Uterus (tissue), 4 donors: ENCODE measurements around the gene PRKAG2. TPM values are rescaled to one million over a fixed set of nuclear protein-coding genes. Genes with fewer than 3 reads are reported as not detected.

Experiments used
- DNase-seq, 2 donors: peaks; one replicate each; pipeline ENCODE4 v3.0.0-alpha.2; 2019 to 2020
- H3K27ac ChIP-seq, 2 donors: fragments of 200-600 bp; sonication (generic); 1 replicate in 1 of 2; 2 replicates in 1 of 2; pipeline ENCODE4 v1.5.1; 2016 to 2018
- H3K27me3 ChIP-seq, 2 donors: fragments of 200-600 bp; sonication (generic); one replicate each; pipeline ENCODE4 v1.5.1; 2018 to 2019; ENCODE audit warnings: control low read depth in 1 of 2
- H3K36me3 ChIP-seq, 2 donors: fragments of 200-600 bp; sonication (generic); one replicate each; pipeline ENCODE4 v1.5.1; 2019; ENCODE audit warnings: control low read depth in 1 of 2
- H3K4me1 ChIP-seq, 2 donors: fragments of 200-600 bp; sonication (generic); one replicate each; pipeline ENCODE4 v1.5.1; 2018 to 2019; ENCODE audit warnings: control low read depth in 1 of 2
- H3K4me3 ChIP-seq, 2 donors: fragments of 200-600 bp; sonication (generic); 1 replicate in 1 of 2; 2 replicates in 1 of 2; pipeline ENCODE4 v1.5.1; 2018 to 2019; ENCODE audit warnings: mild to moderate bottlenecking in 1 of 2
- H3K9me3 ChIP-seq, 2 donors: fragments of 200-600 bp; sonication (generic); one replicate each; pipeline ENCODE4 v1.5.1; 2019; ENCODE audit warnings: control low read depth in 1 of 2
- POLR2A ChIP-seq, 2 donors: fragments of 450-650 bp; IDR thresholded peaks; one replicate each; pipeline ENCODE4 v1.6.1; 2016; ENCODE audit warnings: antibody characterized with exemption in 2 of 2, mild to moderate bottlenecking in 1 of 2, moderate library complexity in 1 of 2
- intact Hi-C: fragments of 100-400 bp; cut with DNase I; formaldehyde crosslinking; loops from one replicate; pipeline ENCODE4 v1.15.1; 2023; ENCODE audit warnings: low total_unique reads
- total RNA-seq, 4 donors: library from RNA; depleted of rRNA in 3 of 4; stranded (reverse); fragments of >200 nt in 3 of 4; gene quantifications; one replicate each; pipeline versions ENCODE4 v1.1.0 to v1.2.4, GENCODE V29; 2014 to 2023
- TF ChIP-seq, protein P1 (sequence below), 4 experiments: fragments of 200-600 bp in 2 of 4; fragments of 450-650 bp in 2 of 4; sonication (generic) in 2 of 4; IDR thresholded peaks; one replicate each; pipeline ENCODE4 v1.5.1; 2016 to 2019; ENCODE audit warnings: antibody characterized with exemption in 4 of 4, mild to moderate bottlenecking in 2 of 4, moderate library complexity in 1 of 4
- donor health status: DM: yes; HTN: yes; CAD: no.

Gene PRKAG2
- total RNA-seq, 4 donors from 2014 or later, result 15.1 to 66.2 (median 33.6) TPM

GRCh38 chr7:151549083-151549482 lies 327.8 kb downstream of the PRKAG2 start:
- Histone ChIP-seq H3K27me3 (no peaks in the 10 kb centered on the region), H3K36me3 (no peaks in the 10 kb centered on the region), H3K4me3 (no peak overlapping the region), H3K4me1 (no peaks in the 10 kb centered on the region), H3K9me3 (no peaks in the 10 kb centered on the region), H3K27ac (no peak overlapping the region)
- no peak for DNase-seq
- intact Hi-C loops, result no loop called here
- no peak for TF ChIP-seq POLR2A (IDR thresholded peaks at IDR 0.05)
- TF ChIP-seq, protein P1, sequence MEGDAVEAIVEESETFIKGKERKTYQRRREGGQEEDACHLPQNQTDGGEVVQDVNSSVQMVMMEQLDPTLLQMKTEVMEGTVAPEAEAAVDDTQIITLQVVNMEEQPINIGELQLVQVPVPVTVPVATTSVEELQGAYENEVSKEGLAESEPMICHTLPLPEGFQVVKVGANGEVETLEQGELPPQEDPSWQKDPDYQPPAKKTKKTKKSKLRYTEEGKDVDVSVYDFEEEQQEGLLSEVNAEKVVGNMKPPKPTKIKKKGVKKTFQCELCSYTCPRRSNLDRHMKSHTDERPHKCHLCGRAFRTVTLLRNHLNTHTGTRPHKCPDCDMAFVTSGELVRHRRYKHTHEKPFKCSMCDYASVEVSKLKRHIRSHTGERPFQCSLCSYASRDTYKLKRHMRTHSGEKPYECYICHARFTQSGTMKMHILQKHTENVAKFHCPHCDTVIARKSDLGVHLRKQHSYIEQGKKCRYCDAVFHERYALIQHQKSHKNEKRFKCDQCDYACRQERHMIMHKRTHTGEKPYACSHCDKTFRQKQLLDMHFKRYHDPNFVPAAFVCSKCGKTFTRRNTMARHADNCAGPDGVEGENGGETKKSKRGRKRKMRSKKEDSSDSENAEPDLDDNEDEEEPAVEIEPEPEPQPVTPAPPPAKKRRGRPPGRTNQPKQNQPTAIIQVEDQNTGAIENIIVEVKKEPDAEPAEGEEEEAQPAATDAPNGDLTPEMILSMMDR (IDR thresholded peaks at IDR 0.05), result no peak

GRCh38 chr7:151544183-151544582 lies 332.7 kb downstream of the PRKAG2 start:
- intact Hi-C loops, result no loop called here
- no peak overlapping the region for H3K4me3 ChIP-seq
- TF ChIP-seq, protein P1 (IDR thresholded peaks at IDR 0.05), result no peak
- no peak for TF ChIP-seq POLR2A (IDR thresholded peaks at IDR 0.05)

DNA sequence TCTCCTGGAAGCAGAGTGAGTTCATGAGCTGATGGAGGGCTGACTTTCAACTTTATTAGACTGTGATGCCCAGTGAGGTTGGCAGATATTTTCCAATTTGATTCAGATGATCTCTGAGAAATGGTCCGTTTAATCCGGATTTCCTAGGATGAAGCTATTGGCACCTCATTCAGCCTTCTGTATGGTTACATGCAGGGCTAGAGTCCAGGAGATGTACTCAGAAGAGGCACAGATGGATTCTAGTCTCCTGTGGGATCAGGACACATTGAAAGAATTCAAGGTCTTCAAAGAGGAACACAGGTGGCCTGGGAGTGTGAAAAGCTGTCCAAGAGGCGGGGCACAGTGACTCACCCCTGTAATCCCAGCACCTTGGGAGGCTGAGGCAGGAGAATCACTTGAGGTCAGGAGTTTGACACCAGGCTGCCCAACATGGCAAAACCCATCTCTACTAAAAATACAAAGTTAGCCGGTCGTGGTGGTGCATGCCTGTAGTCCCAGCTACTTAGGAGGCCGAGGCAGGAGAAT lies 334.2 kb downstream of the PRKAG2 start:
- intact Hi-C loops, result no loop called here
- DNase-seq, result no peak
- no peaks in the 10 kb centered on the region for H3K9me3 ChIP-seq
- no peak overlapping the region for H3K27ac ChIP-seq
- TF ChIP-seq POLR2A (IDR thresholded peaks at IDR 0.05), result no peak
- TF ChIP-seq, protein P1 (IDR thresholded peaks at IDR 0.05), result no peak
- peaks cover 0 to 9% of the 10 kb centered on the region in 2 donors for H3K4me1 ChIP-seq
- no peaks in the 10 kb centered on the region for H3K27me3 ChIP-seq
- H3K36me3 ChIP-seq, result no peaks in the 10 kb centered on the region
- no peak overlapping the region for H3K4me3 ChIP-seq

More at GRCh38 chr7:151544183-151544582, 332.7 kb downstream of the PRKAG2 start:
- no peaks in the 10 kb centered on the region for H3K36me3 ChIP-seq
- H3K9me3 ChIP-seq, result no peaks in the 10 kb centered on the region
- H3K4me1 ChIP-seq, result no peaks in the 10 kb centered on the region
- H3K27ac ChIP-seq, result no peak overlapping the region
- H3K27me3 ChIP-seq, result no peaks in the 10 kb centered on the region
- DNase-seq, result no peak

- H3K27me3 ChIP-seq, result no peaks in the 10 kb centered on the region
- no peaks in the 10 kb centered on the region for H3K36me3 ChIP-seq
- no peaks in the 10 kb centered on the region for H3K9me3 ChIP-seq
- intact Hi-C loops, result no loop called here
- H3K4me3 ChIP-seq, result no peak overlapping the region
- TF ChIP-seq POLR2A (IDR thresholded peaks at IDR 0.05), result no peak
- TF ChIP-seq, protein P1 (IDR thresholded peaks at IDR 0.05), result no peak
- no peak overlapping the region for H3K27ac ChIP-seq
- no peak for DNase-seq
- peaks cover 0 to 9% of the 10 kb centered on the region in 2 donors for H3K4me1 ChIP-seq
Measured at GRCh38 chr7:151541709-151542499, 335.0 kb downstream of the PRKAG2 start.

DNA sequence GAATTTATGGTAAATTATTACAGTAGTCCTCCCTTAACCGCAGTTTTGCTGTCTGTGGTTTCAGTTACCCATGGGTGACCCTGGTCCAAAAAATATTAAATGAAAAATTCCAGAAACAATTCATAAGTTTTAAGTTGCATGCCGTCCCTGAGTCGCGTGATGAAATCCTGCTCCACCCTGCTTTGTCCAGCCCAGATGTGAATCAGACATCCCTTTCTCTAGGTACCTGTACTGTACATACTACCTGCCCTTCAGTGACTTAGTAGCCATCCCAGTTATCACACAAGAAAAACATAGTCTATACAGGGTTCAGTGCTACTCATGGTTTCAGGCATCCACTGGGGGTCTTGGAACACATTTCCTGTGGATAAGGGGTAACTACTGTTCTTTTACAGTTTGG lies 336.8 kb downstream of the PRKAG2 start:
- Histone ChIP-seq H3K9me3 (no peaks in the 10 kb centered on the region), H3K4me3 (no peak overlapping the region), H3K4me1 (peaks cover 0 to 9% of the 10 kb centered on the region in 2 donors), H3K27me3 (no peaks in the 10 kb centered on the region), H3K36me3 (no peaks in the 10 kb centered on the region), H3K27ac (no peak overlapping the region)
- TF ChIP-seq, protein P1 (IDR thresholded peaks at IDR 0.05), result no peak
- no peak for TF ChIP-seq POLR2A (IDR thresholded peaks at IDR 0.05)
- DNase-seq, result no peak
- intact Hi-C loops, result no loop called here
